Amniotic stem cell (primary cell): ENCODE results near the gene L3MBTL1.
A peak's percentile ranks its signal among the peaks of the same experiment; 100 is the strongest.
"Not testable (repeated sequence)": the region's sequence is repeated elsewhere in the genome, so short reads cannot be mapped to it uniquely, and the experiment has no call there.

Experiments used
- DNase-seq: peaks from one replicate; lab custom pipeline; 2025; lab: John Stamatoyannopoulos, UW

Gene L3MBTL1

DNA sequence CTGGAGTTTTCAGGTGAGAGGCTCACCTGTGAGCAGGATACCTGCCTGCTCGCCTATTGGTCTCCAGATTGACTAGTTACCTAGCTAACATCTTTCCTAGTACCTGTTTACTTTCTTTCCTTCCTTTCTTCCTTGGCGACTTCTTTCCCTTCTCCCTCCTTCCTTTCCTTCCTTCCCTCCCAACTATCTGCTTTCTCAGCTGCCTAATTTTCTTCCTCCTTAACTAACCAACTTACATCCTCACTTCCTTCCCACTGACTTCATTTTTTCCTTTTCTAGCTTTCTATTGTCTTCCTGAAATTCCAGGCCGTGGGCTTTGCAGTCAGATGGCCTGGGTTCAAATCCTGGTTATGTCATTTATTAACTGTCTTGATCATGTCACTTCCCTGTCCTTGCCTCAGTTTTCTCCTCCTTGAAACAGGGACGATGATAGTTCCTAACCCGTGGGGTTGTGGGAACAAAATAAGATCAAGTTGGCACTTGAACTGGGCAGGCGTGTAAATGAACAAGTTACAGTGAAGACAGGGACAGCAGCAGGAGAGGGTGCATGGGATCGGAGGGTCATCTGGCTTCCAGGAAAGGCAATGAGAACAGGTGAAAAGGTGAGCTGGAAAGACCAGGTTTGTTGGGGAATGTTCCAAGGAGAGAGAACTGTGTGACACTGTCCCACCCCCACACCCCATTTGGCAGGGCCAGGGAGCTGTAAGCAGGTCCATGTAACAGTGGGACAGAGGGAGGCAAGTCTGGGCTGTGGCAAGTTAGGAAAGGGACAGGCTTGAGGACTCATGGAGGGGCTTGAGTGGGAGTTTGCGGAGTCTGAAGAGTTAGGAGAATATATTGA lies 51.9 kb downstream of the L3MBTL1 start:
- DNase-seq, result no peak

DNA sequence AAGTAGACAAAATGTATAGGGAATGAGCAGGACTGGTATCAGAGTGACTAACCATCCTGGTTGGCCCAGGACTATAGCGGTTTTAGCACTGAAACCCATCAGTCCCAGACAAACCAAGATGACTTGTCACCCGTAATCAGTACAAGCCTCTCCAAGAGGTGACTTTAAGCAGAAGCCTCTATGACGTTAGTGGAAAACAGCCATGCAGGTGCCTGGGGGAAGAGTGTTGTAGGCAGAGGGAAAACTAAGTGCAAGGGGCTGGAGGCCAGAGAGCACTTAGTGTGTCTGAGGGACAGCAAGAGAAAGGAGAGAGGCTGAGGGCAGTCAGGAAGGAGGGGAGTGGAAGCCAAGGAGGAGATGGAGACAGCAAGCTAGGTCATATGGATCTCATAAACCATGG lies 53.5 kb downstream of the L3MBTL1 start:
- DNase-seq, result no peak

DNA sequence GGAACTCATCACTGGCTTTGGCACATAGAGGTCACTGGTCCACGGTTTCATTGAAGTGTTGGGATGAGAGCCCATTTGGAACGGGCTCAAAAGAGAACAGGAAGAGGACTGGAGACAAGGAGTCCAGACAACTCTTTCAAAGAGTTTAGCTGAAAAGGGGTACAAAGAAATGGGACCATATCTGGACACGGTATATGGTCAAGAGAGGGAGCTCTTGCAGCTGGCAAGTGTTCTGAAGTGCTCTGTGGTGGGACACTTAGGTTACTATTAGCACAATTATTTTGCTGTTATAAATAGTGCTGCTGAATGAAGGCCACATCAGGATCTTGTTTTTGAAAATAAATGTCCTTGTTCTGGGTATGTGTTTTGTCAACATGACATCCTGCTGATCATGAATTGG lies 55.9 kb downstream of the L3MBTL1 start:
- DNase-seq, result no peak

DNA sequence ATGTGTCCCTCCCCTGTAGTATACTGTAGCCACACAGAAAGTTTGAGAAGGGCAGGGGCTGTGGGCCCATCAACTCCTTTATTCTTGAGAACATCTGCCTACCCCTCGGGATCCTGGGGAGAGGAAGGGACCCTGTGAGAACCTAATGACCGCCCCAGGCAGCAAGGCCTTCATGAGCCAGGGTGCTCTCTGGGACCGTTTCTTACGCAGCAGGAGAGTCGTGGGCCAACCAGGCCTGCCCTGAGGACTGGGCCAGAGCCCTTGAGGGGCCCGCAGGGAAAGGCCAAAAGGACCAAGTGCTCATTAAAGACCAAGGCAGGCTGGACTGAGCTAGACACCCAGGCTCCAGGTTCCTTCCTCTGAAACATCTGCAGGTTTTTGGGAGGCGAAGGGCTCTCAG lies 56.5 kb downstream of the L3MBTL1 start:
- DNase-seq, result no peak

GRCh38 chr20:43564455-43564854 lies 57.0 kb downstream of the L3MBTL1 start:
- DNase-seq, result no peak

DNA sequence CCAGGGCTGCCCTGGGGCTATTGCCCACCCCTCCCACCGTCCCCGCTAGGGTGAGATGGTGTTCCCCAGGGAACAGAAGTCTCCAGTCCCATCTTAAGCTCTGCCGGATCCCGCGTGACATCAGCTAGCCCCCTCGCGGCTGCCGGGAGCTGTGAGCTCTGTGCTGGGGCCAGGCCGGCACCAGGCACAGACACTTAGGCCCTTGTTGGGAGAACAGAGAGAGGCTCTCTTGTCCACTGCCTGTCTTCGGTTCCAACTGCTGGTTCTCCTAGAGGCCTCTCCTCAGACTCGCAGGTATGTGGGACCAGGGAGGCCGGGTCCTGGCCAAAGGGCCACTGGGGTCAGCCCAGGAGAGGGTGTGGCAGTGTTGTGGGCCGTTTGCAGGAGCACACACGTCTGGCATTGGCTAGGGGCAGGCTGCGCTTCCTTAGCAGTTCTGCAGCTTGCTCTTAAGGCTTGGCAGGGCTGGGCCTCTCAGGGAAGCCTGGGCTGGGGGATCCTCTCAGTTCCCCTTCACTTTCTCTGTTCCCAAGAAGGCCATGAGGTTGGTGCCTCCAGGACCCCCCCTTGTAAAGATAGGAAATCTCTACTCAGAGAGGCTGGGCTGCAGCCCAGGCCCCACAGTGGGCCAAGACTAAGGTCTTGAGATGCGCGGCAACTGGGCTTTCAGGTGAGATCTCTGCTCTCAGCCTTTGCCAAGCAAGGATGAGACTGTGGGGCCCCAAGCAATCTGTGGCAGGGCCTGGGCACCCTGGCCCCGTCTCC lies 57.7 kb downstream of the L3MBTL1 start:
- DNase-seq, result no peak

GRCh38 chr20:43565758-43566104 lies 58.2 kb downstream of the L3MBTL1 start:
- no peak for DNase-seq

DNA sequence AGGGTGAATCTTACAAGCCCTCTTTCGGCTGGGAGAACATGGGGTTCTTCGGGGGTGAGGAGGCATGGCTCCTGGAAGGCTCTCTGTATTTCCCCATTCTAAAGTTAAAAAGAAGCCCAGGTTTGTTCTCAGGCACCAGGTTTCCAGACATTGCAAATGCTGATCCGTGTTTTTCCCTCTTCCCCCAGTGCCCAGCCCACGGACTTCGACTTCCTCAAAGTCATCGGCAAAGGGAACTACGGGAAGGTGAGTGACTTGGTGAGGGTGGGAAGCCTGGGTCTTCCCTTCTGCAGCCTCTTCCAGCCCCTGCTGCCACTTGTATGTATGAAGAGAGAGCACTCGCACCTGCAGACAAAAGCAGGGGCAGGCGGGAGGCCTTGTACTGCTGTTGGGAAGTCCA lies 60.0 kb downstream of the L3MBTL1 start:
- DNase-seq, result no peak

DNA sequence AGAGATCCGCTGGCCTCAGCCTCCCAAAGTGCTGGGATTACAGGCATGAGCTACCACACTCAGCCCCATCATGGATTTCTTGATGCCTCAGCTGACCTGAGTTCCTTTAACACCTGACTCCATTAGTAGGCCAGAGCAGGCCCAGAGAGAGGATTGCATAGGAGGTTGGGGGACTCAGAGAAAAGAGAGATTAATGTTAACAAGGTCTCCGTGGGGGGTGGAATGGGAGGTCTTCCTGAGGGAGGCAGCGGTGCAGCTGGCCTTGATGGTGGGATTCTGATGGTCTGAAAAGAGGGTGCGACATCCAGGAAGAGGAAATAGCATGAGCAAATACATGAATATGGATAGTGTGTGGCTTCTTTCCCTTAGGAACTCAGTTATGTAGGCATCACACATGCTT lies 61.2 kb downstream of the L3MBTL1 start:
- DNase-seq, result no peak

DNA sequence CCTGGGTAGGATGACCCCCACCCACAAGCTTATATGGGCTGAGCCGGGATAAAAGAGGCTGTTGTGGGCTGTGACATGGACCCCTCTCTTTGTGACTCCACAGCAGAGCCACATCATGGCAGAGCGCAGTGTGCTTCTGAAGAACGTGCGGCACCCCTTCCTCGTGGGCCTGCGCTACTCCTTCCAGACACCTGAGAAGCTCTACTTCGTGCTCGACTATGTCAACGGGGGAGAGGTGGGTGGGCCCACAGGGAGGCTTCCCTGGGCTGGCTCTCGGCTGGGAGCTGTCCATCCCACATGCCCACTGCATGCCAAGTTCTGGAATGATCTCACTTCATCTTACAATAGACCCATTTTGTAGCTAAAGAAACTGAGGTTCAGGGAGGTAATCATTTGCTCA lies 61.8 kb downstream of the L3MBTL1 start:
- DNase-seq, result no peak

GRCh38 chr20:43570496-43570895 lies 63.0 kb downstream of the L3MBTL1 start:
- no peak for DNase-seq

DNA sequence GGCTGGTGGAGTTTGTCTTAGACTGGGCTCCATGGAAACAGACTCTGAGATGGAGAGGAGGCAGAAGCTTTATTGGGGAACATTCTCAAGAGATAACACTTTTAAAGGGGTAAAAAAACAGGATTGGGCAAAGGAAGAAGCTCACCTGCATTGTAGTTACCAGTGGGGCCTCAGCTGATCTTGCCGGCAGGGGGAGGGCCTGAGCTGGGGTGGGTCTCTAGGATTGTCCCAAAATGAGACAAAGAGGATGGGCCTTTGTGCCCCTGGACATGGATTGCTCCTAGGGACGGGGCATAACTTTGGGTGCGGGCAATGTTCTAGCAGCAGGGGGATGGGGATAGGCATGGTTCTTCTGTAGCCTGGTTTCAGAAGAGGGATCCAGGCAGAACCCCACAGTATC lies 63.8 kb downstream of the L3MBTL1 start:
- no peak for DNase-seq

- DNase-seq, result no peak
Measured at GRCh38 chr20:43571771-43572170, 64.3 kb downstream of the L3MBTL1 start.

GRCh38 chr20:43572891-43573290 lies 65.4 kb downstream of the L3MBTL1 start:
- no peak for DNase-seq

DNA sequence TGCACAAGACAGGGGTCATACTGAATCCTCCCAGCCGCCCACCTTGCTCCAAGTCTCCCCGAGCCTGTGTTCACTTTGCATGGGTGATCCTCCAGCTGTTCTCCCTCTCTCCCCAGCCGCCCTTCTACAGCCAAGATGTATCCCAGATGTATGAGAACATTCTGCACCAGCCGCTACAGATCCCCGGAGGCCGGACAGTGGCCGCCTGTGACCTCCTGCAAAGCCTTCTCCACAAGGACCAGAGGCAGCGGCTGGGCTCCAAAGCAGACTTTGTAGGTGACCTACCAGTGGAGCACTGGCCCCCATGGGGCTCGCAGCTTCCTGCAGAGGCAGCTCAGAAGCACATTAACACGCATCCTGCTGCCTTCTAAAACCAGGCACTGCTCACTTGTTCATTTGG lies 68.6 kb downstream of the L3MBTL1 start:
- no peak for DNase-seq

GRCh38 chr20:43579861-43580793 lies 72.6 kb downstream of the L3MBTL1 start:
- no peak for DNase-seq

- no peak for DNase-seq
Measured at GRCh38 chr20:43583133-43583864, 75.8 kb downstream of the L3MBTL1 start.

DNA sequence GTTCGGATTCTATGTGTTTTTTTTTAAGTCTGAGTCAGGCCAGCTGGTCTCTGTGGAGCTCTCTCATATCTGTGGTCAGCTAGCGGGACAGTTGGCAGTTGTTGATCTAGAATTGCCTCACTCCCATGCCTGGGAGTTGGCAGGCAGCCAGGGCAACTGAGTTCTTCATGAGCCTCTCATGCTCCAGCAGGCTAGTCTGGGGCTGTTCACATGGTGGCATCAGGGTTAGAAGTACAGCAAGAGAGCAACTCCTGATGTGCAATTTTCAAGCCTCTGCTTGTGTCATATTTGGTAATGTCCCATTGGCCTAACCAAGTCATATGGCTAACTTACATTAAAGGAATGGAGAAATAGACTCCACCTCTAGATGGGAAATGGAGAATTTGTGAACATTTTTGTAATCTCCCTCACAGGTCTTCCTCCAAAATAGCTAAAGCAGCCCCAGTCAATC lies 76.5 kb downstream of the L3MBTL1 start:
- DNase-seq, result peak; percentile 74

- DNase-seq, result no peak
Measured at GRCh38 chr20:43584448-43585136, 77.1 kb downstream of the L3MBTL1 start.

DNA sequence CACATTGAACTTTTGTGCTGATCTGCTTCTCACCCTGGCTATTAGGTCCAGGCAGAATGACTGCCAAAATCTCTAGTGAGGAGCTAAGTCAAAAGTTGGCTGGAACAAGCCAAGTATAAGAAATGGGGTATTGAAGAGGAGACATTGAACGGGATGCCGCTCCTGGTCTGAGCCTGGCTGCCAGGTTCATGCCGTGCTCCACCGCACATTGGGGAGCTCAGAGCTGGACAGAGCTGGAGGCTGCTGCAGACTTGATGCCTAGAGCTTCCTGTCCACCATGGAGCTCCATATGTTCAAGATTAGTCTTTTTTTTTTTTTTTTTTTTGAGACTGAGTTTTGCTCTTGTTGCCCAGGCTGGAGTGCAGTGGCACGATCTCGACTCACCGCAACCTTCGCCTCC lies 79.1 kb downstream of the L3MBTL1 start:
- no peak for DNase-seq

DNA sequence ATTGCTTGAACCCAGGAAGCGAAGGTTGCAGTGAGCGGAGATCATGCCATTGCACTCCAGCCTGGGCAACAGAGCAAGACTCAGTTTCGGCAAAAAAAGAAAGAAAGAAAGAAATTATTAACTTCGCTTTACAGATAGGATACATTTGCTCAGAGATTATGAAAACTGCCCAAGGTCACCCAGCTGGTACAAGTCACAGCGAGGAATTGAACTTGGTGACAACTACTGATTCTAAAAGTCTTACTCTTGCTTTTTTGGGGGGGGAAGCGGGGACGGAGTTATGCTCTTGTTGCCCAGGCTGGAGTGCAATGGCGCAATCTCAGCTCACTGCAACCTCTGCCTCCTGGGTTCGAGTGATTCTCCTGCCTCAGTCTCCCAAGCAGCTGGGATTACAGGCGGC lies 81.0 kb downstream of the L3MBTL1 start:
- not testable (repeated sequence) for DNase-seq
